Measurements from ENCODE around the gene SUCO.
"Not testable (repeated sequence)": the region's sequence is repeated elsewhere in the genome, so short reads cannot be mapped to it uniquely, and the experiment has no call there.

SUCO gene

DNA sequence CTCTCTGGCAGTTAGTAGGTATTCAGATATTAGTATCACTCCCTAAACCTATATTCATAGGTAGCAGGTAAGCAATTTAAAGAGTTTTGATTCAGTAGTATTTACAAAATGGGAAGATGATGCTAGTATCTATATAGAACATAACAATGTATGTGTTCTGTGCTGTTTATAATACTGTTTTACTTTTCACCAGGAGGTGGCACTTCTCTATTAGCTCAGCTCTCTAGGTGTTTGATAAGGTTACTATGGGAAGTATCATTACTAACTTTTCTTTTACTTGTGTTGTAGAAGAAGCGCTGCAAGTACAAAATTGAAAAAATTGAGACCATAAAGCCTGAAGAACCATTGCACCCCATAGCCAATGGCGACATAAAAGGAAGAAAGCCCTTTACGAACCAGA lies 76.6 kb downstream of the SUCO start:
- DNase-seq (ENCODE audit: extremely low spot score), result no peak
- CTCF ChIA-PET, result interaction anchor here (1.3 kb wide), 1 partner anchor 109 kb away, joined by 3 read pairs; no protein-coding TSS in a partner anchor
- POLR2A ChIA-PET, result no interaction called here
- TF ChIP-seq ARNT (IDR thresholded peaks at IDR 0.05), result no peak
- TF ChIP-seq CTBP1 (IDR thresholded peaks at IDR 0.05; ENCODE audit: borderline replicate concordance), result no peak
- TF ChIP-seq SP1 (IDR thresholded peaks at IDR 0.05), result no peak

DNA sequence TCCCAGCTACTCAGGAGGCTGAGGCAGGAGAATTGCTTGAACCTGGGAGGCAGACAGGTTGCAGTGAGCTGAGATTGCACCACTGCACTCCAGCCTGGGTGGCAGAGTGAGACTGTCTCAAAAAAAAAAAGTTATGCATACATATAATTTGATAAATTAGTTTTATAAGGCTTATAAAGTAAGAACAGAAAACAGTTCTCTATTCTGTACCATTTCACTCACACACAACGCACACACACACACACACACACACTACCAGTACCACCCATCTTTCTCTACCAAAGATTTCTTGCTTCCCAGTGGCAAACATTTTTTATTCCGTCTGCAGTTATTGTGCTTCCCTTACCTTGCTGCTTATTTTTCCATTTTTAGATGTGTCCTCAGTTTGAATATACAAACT lies 79.5 kb downstream of the SUCO start:
- no peak for DNase-seq (ENCODE audit: extremely low spot score)
- CTCF ChIA-PET, result no interaction called here
- TF ChIP-seq FOXA1 (IDR thresholded peaks at IDR 0.05) (no peak), ZNF384 (IDR thresholded peaks at IDR 0.05) (no peak), SP1 (IDR thresholded peaks at IDR 0.05) (no peak), TARDBP (IDR thresholded peaks at IDR 0.05) (no peak), NFRKB (IDR thresholded peaks at IDR 0.05) (no peak), HDGF (IDR thresholded peaks at IDR 0.05; ENCODE audit: borderline replicate concordance) (no peak), LEF1 (IDR thresholded peaks at IDR 0.05; ENCODE audit: borderline replicate concordance) (no peak), SUZ12 (IDR thresholded peaks at IDR 0.05) (no peak), ELF4 (IDR thresholded peaks at IDR 0.05) (no peak), FOXK2 (IDR thresholded peaks at IDR 0.05) (no peak), BHLHE40 (IDR thresholded peaks at IDR 0.05; ENCODE audit: borderline replicate concordance) (no peak), CTBP1 (IDR thresholded peaks at IDR 0.05; ENCODE audit: borderline replicate concordance) (no peak), FOXM1 (IDR thresholded peaks at IDR 0.05; ENCODE audit: borderline replicate concordance) (no peak), L3MBTL2 (conservative IDR thresholded peaks at IDR 0.05) (no peak), ARNT (IDR thresholded peaks at IDR 0.05) (no peak)
- TF ChIP-seq, protein P1, sequence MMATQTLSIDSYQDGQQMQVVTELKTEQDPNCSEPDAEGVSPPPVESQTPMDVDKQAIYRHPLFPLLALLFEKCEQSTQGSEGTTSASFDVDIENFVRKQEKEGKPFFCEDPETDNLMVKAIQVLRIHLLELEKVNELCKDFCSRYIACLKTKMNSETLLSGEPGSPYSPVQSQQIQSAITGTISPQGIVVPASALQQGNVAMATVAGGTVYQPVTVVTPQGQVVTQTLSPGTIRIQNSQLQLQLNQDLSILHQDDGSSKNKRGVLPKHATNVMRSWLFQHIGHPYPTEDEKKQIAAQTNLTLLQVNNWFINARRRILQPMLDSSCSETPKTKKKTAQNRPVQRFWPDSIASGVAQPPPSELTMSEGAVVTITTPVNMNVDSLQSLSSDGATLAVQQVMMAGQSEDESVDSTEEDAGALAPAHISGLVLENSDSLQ (IDR thresholded peaks at IDR 0.05), result no peak
- POLR2A ChIA-PET, result no interaction called here

DNA sequence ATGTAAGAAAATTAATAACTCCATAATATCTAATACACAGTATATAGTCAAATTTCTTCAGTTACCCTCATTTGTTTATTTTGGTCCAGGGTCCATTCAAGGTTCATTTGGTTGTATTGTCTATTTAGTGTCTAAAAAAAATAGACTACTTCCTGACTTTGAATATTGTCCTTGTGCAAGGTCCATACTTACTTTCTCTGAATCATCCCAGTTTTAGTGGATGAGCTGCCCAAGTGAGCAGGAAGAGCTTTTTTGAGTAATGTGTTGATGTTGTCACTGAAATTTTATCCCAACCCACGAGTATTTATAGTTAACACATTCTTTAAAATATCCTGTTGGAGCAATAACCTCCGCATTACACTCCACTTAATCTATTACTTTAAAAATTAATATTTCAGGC lies 80.3 kb downstream of the SUCO start:
- DNase-seq (ENCODE audit: extremely low spot score), result no peak
- no peak for TF ChIP-seq NFRKB (IDR thresholded peaks at IDR 0.05)
- no peak for TF ChIP-seq SUZ12 (IDR thresholded peaks at IDR 0.05)
- TF ChIP-seq ELF4 (IDR thresholded peaks at IDR 0.05), result no peak
- no peak for TF ChIP-seq L3MBTL2 (conservative IDR thresholded peaks at IDR 0.05)
- TF ChIP-seq TARDBP (IDR thresholded peaks at IDR 0.05), result no peak
- no peak for TF ChIP-seq HDGF (IDR thresholded peaks at IDR 0.05; ENCODE audit: borderline replicate concordance)
- TF ChIP-seq ZNF384 (IDR thresholded peaks at IDR 0.05), result no peak
- TF ChIP-seq, protein P1 (IDR thresholded peaks at IDR 0.05), result no peak
- TF ChIP-seq BHLHE40 (IDR thresholded peaks at IDR 0.05; ENCODE audit: borderline replicate concordance), result no peak
- no peak for TF ChIP-seq FOXK2 (IDR thresholded peaks at IDR 0.05)
- ChIA-PET CTCF (no interaction called here), POLR2A (no interaction called here)

DNA sequence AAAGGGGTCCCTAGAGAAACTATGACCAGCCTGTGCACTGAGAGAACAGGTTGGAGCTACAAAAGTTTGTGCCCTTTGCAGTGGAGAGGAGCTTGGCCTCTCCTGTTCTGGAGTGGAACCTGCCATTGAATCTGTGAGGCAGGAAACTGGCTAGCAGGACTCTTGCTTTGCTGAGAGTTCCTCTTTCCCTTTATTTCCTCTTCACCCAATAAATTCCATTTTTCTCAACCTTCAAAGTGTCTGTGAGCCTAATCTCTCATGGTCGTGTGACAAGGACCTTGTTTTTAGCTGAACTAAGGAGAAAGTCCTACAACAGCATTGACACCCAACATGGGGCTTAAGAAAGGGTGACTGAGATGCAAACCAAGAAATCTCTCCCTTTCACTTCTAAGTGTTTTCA lies 83.2 kb downstream of the SUCO start:
- ChIA-PET CTCF (interaction anchor here (0.6 kb wide), 1 partner anchor 44 kb away, joined by 3 read pairs; no protein-coding TSS in a partner anchor), POLR2A (no interaction called here)
- no peak for DNase-seq (ENCODE audit: extremely low spot score)
- TF ChIP-seq L3MBTL2 (conservative IDR thresholded peaks at IDR 0.05) (no peak), SP1 (IDR thresholded peaks at IDR 0.05) (no peak), BHLHE40 (IDR thresholded peaks at IDR 0.05; ENCODE audit: borderline replicate concordance) (no peak), ARNT (IDR thresholded peaks at IDR 0.05) (no peak), FOXA1 (IDR thresholded peaks at IDR 0.05) (no peak), FOXK2 (IDR thresholded peaks at IDR 0.05) (no peak), ELF4 (IDR thresholded peaks at IDR 0.05) (no peak), CTBP1 (IDR thresholded peaks at IDR 0.05; ENCODE audit: borderline replicate concordance) (no peak), NFRKB (IDR thresholded peaks at IDR 0.05) (no peak), FOXM1 (IDR thresholded peaks at IDR 0.05; ENCODE audit: borderline replicate concordance) (no peak), SUZ12 (IDR thresholded peaks at IDR 0.05) (no peak), TARDBP (IDR thresholded peaks at IDR 0.05) (no peak), LEF1 (IDR thresholded peaks at IDR 0.05; ENCODE audit: borderline replicate concordance) (no peak), ZNF384 (IDR thresholded peaks at IDR 0.05) (no peak), HDGF (IDR thresholded peaks at IDR 0.05; ENCODE audit: borderline replicate concordance) (no peak)
- TF ChIP-seq, protein P1 (IDR thresholded peaks at IDR 0.05), result no peak

DNA sequence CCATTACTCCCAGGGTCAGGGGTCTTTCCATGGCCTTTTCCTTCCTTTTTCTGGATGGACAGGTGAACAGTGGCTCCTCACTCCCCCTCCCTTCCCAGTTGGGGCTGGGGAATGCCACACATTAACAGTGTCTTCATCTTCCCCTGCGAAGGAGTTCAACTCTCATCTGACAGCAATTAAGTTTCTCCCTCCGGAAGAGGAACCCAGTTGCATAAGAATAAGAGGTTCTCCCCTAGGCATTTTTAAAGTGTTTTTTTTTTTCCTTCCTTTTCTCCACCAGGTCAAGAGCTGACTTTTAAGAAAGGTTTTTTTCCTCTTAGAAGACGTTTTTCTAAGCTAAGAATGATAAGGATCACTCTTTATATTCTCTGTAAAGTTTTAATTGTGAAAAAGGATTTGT lies 83.7 kb downstream of the SUCO start:
- ChIA-PET CTCF (interaction anchor here (0.7 kb wide), 1 partner anchor 9 kb away, joined by 3 read pairs; no protein-coding TSS in a partner anchor), POLR2A (no interaction called here)
- no peak for TF ChIP-seq L3MBTL2 (conservative IDR thresholded peaks at IDR 0.05)
- no peak for TF ChIP-seq ZNF384 (IDR thresholded peaks at IDR 0.05)
- no peak for TF ChIP-seq FOXK2 (IDR thresholded peaks at IDR 0.05)
- TF ChIP-seq NFRKB (IDR thresholded peaks at IDR 0.05), result no peak
- TF ChIP-seq ARNT (IDR thresholded peaks at IDR 0.05), result no peak
- no peak for TF ChIP-seq FOXM1 (IDR thresholded peaks at IDR 0.05; ENCODE audit: borderline replicate concordance)
- TF ChIP-seq TARDBP (IDR thresholded peaks at IDR 0.05), result no peak
- TF ChIP-seq SP1 (IDR thresholded peaks at IDR 0.05), result no peak
- TF ChIP-seq FOXA1 (IDR thresholded peaks at IDR 0.05), result no peak
- no peak for TF ChIP-seq CTBP1 (IDR thresholded peaks at IDR 0.05; ENCODE audit: borderline replicate concordance)
- TF ChIP-seq HDGF (IDR thresholded peaks at IDR 0.05; ENCODE audit: borderline replicate concordance), result no peak
- no peak for DNase-seq (ENCODE audit: extremely low spot score)

DNA sequence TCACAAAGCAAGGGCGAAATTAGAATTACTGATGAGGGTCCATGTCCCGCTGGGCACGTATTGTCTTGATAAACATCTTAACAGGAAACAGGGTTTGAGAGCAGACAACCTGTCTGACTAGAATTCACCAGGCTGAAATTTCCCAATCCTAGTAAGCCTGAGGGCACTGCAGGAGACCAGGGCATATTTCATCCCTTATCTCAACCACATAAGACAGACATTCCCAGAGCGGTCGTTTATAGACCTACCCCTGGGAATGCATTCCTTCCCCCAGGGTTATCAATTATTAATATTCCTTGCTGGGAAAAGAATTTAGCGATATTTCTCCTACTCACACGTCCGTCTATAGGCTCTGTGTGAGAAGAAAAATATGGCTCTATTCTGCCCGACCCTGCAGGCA lies 87.7 kb downstream of the SUCO start:
- CTCF ChIA-PET; POLR2A ChIA-PET; DNase-seq (ENCODE audit: extremely low spot score): not testable (repeated sequence)

DNA sequence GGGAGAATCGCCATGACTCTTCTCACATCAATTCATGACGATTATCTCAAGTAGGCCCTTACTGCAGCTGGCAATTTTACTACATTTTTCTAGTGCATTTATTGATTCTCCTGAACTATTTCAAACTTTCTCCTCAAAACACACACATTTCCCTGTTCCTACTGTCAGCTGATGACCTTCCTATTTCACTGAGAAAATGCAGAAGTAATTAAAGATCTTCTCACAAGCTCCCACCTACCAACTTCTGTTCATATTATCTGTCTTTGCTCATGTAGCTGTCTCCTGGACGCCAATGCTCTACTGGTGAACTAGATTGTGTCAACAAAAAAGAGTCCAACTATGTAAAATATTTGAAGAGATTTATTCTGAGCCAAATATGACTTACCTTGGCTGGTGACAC lies 89.6 kb downstream of the SUCO start:
- no peak for DNase-seq (ENCODE audit: extremely low spot score)
- TF ChIP-seq FOXA1 (IDR thresholded peaks at IDR 0.05) (no peak), SP1 (IDR thresholded peaks at IDR 0.05) (no peak), ZNF384 (IDR thresholded peaks at IDR 0.05) (no peak), CTBP1 (IDR thresholded peaks at IDR 0.05; ENCODE audit: borderline replicate concordance) (no peak)
- ChIA-PET CTCF (no interaction called here), POLR2A (no interaction called here)

All from HEK293T (cell line).